ENCODE results near the gene NSG2.

NSG2 gene

DNA sequence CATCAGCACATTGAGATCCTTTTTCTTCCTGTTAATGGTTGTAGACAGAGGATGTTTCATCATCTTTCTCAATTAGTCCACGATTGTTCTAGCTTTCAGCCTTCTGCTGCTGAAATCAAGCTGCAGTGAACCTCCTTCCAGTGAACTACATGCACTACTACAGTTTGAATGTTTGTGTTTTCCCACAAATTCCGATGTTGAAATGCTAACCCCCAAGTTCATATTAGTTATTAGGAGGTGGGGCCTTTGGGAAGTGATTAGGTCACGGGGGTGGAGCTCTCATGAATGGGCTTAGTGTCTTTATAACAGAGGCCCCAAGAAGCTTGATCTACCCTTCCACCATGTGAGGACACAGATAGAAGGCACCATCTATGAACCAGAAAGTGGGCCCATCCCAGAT lies 32.9 kb downstream of the NSG2 start:
- H3K4me1 Mint-ChIP-seq: no peaks in the 10 kb centered on the region
- TF ChIP-seq, protein P1, sequence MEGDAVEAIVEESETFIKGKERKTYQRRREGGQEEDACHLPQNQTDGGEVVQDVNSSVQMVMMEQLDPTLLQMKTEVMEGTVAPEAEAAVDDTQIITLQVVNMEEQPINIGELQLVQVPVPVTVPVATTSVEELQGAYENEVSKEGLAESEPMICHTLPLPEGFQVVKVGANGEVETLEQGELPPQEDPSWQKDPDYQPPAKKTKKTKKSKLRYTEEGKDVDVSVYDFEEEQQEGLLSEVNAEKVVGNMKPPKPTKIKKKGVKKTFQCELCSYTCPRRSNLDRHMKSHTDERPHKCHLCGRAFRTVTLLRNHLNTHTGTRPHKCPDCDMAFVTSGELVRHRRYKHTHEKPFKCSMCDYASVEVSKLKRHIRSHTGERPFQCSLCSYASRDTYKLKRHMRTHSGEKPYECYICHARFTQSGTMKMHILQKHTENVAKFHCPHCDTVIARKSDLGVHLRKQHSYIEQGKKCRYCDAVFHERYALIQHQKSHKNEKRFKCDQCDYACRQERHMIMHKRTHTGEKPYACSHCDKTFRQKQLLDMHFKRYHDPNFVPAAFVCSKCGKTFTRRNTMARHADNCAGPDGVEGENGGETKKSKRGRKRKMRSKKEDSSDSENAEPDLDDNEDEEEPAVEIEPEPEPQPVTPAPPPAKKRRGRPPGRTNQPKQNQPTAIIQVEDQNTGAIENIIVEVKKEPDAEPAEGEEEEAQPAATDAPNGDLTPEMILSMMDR (IDR thresholded peaks at IDR 0.05): no peak
- no peak for DNase-seq
- H3K27me3 Mint-ChIP-seq (ENCODE audit: low read depth, poor library complexity): peaks cover 7% of the 10 kb centered on the region
- H3K27ac Mint-ChIP-seq: no peak overlapping the region
- H3K9me3 Mint-ChIP-seq: no peaks in the 10 kb centered on the region
- H3K4me3 Mint-ChIP-seq: no peak overlapping the region
- no peaks in the 10 kb centered on the region for H3K36me3 Mint-ChIP-seq (ENCODE audit: low read depth)

DNA sequence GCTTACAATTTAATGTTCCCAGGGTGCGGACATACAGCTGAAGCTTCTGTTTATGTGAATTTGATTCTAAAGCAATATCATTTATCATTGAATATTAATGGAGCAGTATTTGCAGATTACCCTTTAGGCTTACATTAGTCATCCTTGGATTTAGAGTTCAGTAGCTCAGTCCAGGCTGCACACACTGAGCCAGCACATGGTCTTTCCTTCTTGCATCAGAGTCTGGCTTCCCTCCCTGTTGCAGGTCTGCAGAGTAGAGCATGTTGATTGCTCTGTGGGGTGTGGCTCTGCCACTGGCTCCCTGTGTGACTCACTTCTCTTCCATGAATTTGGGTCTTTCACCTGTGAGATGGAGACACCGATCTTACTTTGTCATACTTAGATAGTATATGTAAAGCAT lies 36.8 kb downstream of the NSG2 start:
- no peaks in the 10 kb centered on the region for H3K36me3 Mint-ChIP-seq (ENCODE audit: low read depth)
- TF ChIP-seq, protein P1 (IDR thresholded peaks at IDR 0.05): no peak
- DNase-seq: no peak
- no peak overlapping the region for H3K4me3 Mint-ChIP-seq
- peaks cover 4% of the 10 kb centered on the region for H3K27me3 Mint-ChIP-seq (ENCODE audit: low read depth, poor library complexity)
- H3K27ac Mint-ChIP-seq: no peak overlapping the region
- peaks cover 9% of the 10 kb centered on the region for H3K4me1 Mint-ChIP-seq
- no peaks in the 10 kb centered on the region for H3K9me3 Mint-ChIP-seq

DNA sequence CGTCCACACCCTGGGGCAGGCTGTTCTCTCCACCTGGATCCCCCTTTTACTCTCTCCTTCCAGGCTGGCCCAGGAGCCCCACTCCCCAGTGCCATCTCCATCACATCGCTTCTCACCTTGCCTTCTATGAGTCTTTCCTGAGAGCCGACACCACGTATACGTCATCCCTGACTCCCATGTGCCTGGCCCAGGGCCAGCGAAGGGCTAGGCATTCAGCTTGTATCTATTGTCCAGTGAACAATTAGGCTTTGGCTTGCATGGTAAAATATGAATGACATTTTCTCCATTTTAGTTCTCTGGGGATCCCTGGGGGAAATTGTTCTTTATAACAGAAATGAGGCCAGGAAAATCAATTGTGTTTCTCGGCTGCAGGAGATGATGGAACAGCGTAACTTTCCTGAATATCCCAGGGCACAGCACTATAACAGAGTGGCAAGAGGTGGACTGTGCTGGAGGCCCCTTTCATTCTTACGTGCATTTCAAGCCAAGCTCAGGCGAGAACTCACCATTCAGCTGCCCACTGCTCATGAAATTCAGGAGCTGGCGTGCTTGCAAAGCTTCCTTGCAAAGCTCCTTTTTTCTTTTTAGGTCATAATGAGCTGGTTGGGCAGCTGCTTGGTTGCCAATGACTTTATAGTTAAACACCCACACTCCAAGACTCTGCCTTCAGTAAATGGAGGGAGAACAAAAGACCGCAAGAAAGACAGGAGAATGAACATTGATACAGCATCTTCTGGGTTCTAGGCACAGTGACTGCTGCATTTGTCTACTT lies 37.7 kb downstream of the NSG2 start:
- no peak overlapping the region for H3K27ac Mint-ChIP-seq
- peaks cover 9% of the 10 kb centered on the region for H3K4me1 Mint-ChIP-seq
- DNase-seq: no peak
- no peaks in the 10 kb centered on the region for H3K36me3 Mint-ChIP-seq (ENCODE audit: low read depth)
- no peak overlapping the region for H3K4me3 Mint-ChIP-seq
- H3K9me3 Mint-ChIP-seq: no peaks in the 10 kb centered on the region
- H3K27me3 Mint-ChIP-seq (ENCODE audit: low read depth, poor library complexity): peaks cover 4% of the 10 kb centered on the region
- TF ChIP-seq, protein P1 (IDR thresholded peaks at IDR 0.05): no peak

DNA sequence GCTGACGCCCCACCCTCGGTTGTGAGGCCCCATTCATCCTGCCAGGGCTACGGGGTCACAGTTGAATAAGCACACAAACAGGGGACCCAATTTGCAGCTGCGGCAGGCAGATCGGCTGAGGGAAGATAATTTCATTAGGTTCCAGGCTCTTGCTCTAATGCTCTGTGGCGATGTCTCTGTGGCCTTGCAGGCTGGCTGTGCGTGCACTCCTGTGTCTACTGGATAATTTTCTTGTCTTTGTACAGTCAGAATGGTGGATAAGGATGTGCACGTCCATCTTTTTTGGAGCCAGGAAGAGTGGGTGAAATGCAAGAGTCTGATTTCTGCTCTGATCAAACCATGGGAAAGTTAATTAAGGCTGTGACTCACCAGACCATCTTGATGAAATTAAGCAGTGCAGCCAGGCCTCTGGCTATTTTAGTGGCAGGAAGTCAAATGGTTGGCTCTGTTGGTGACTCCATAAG lies 39.2 kb downstream of the NSG2 start:
- H3K27me3 Mint-ChIP-seq (ENCODE audit: low read depth, poor library complexity): peaks cover 8% of the 10 kb centered on the region

DNA sequence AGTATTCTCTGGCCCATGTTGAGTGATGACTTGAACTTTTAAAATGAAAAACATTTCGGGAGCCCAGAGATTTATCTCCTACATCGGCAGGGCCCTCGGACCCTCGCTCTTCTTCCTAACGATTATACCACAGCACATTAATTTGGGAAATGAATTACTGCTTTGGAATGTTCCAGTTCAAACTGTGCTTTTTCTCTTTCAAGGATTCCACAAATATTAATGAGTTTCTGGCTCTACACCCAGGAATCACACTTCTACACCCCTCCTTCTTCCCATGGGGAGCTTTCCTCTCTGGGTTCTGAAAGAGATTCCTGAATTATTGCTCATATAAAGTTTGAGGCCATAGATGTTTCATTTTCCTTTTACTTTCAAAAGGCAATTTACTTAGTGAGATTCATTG lies 41.2 kb downstream of the NSG2 start:
- no peak overlapping the region for H3K4me3 Mint-ChIP-seq
- TF ChIP-seq, protein P1 (IDR thresholded peaks at IDR 0.05): no peak
- H3K4me1 Mint-ChIP-seq: peaks cover 9% of the 10 kb centered on the region
- H3K36me3 Mint-ChIP-seq (ENCODE audit: low read depth): no peaks in the 10 kb centered on the region
- DNase-seq: no peak
- H3K27ac Mint-ChIP-seq: no peak overlapping the region
- H3K9me3 Mint-ChIP-seq: no peaks in the 10 kb centered on the region
- peaks cover 14% of the 10 kb centered on the region for H3K27me3 Mint-ChIP-seq (ENCODE audit: low read depth, poor library complexity)

More for the DNA sequence above, 39.2 kb downstream of the NSG2 start:
- no peak for DNase-seq
- Mint-ChIP-seq H3K4me3 (no peak overlapping the region), H3K27ac (no peak overlapping the region), H3K36me3 (ENCODE audit: low read depth) (no peaks in the 10 kb centered on the region), H3K9me3 (no peaks in the 10 kb centered on the region), H3K4me1 (peaks cover 9% of the 10 kb centered on the region)
- TF ChIP-seq, protein P1 (IDR thresholded peaks at IDR 0.05): no peak

DNA sequence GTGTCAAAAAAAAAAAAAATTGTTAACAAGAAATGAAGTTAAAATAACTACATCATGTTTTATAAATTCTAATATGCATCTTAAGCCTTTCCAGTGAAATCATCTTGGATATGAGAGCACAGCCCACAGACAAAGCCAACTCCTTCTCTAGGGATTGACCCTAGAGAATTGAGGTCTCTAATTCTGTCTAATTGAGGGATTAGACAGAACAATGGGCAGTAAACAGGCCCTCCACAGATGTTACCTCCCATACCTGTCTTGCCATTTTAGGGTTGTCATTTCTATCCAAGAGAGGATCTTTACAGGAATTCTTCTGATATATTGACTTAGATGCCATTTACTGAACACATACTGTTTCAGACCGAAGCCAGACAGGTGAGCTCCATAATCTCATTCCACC lies 42.3 kb downstream of the NSG2 start:
- TF ChIP-seq, protein P1 (IDR thresholded peaks at IDR 0.05): no peak
- no peaks in the 10 kb centered on the region for H3K9me3 Mint-ChIP-seq
- H3K27ac Mint-ChIP-seq: no peak overlapping the region
- DNase-seq: no peak
- peaks cover 9% of the 10 kb centered on the region for H3K4me1 Mint-ChIP-seq
- peaks cover 17% of the 10 kb centered on the region for H3K27me3 Mint-ChIP-seq (ENCODE audit: low read depth, poor library complexity)
- H3K36me3 Mint-ChIP-seq (ENCODE audit: low read depth): no peaks in the 10 kb centered on the region
- no peak overlapping the region for H3K4me3 Mint-ChIP-seq

Measured in nephron progenitor cell (in vitro differentiated cells).